Activated naive CD4-positive, alpha-beta T cell treated with anti-CD3 and anti-CD28 coated beads, Interleukin-2, amount 50 U/mL, for 72 hours (primary cell): Measurements from ENCODE around the gene SLC15A3. TPM values are rescaled to one million over a fixed set of nuclear protein-coding genes. Genes with fewer than 3 reads are reported as not detected.
A peak's percentile ranks its signal among the peaks of the same experiment; 100 is the strongest.
"Not testable (repeated sequence)": the region's sequence is repeated elsewhere in the genome, so short reads cannot be mapped to it uniquely, and the experiment has no call there.

Experiments
- ATAC-seq, 2 donors: fragments of 150-1000 bp; cut with Tn5 transposase; 2 replicates each; pipeline ENCODE4 v1.10.0; 2021; ENCODE audit warnings: mild to moderate bottlenecking in 2 of 2, moderate library complexity in 2 of 2
- DNase-seq, 2 donors: peaks; one replicate each; pipeline ENCODE4 v3.0.0; 2021 to 2022; ENCODE audit warnings: low spot score in 2 of 2
- H3K27ac Mint-ChIP-seq, 2 donors: one replicate each; pipeline ENCODE4 v1.8.0; 2022; ENCODE audit warnings: mild to moderate bottlenecking in 2 of 2, mixed read lengths in 2 of 2
- H3K36me3 Mint-ChIP-seq, 2 donors: one replicate each; pipeline ENCODE4 v1.8.0; 2022; ENCODE audit warnings: mixed read lengths in 2 of 2
- H3K9me3 Mint-ChIP-seq, 2 donors: one replicate each; pipeline ENCODE4 v1.8.0; 2022; ENCODE audit warnings: mixed read lengths in 2 of 2
- total RNA-seq, 2 donors: library from RNA; stranded (reverse); gene quantifications; one replicate each; pipeline ENCODE4 v1.2.3, GENCODE V29; 2022

Gene SLC15A3
- total RNA-seq, 2 donors from 2014 or later, result 5.9 to 9.0 TPM

DNA sequence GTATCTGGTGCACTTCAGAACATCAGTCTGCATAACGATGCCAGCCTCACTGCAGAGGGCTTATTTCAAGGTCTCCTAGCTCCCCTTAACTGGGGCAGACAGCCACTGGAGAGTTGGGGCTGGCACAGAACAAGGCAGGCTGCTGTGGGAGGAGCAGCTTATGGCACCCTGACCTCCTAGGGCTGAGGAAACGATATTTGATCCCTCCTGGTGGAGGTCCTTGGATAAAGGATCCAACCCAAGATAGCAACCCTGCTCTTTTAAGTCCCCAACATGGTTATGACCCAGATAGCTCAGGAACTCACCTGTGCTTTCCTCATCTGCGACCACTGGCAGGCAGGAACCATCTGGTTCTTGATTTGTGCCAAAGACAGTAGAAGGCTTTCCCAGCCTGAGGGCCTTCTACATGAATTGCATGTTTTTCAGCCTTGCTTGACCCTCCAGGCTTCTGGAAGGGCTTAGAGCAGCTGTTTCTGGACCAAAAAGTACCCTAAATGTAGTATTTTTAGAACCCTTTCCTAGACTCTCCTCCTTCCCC, 35.2 kb downstream of the SLC15A3 start:
- ATAC-seq, result no peak
- Mint-ChIP-seq H3K27ac (no peak overlapping the region), H3K9me3 (no peaks in the 10 kb centered on the region), H3K36me3 (peaks cover 29 to 45% of the 10 kb centered on the region in 2 donors)
- DNase-seq, result no peak

DNA sequence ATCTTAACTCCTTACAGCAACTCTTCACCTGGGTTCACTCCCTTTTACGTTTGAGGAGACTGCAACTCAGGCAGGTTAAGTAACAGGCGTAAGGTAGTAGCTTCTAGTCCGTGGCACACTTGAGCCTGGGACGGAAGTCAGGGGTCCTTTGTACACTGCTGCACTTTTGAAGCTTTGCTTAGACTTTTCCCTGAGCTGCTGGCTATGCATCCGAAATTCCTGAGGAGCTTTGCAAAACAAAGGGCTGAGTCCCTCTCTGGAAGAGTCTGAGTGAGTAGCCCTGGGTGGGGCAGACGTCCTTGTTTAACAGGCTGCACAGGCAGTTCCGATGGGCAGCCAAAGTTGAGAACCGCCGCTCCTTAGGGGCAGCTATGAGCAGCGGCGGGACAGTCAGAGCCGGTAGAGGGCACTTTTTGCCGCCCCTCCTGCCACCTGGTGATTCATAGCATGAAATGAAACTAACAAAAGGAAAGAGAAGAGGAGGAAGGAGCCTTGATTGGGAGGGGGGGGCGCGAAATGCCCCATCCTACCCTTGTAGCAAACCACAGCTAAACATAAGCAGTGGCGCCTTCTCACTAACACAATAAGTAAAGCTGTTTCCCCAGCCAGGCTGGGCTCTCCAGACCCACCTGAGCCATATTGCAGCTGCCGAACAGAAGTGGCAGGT, 36.6 kb downstream of the SLC15A3 start:
- Mint-ChIP-seq H3K27ac (peak overlapping the region; percentile 48 to 82), H3K9me3 (peaks cover 0 to 5% of the 10 kb centered on the region in 2 donors), H3K36me3 (peaks cover 19 to 32% of the 10 kb centered on the region in 2 donors)
- ATAC-seq (peak; percentile 55 to 73), DNase-seq (peak; percentile 61 to 78)

DNA sequence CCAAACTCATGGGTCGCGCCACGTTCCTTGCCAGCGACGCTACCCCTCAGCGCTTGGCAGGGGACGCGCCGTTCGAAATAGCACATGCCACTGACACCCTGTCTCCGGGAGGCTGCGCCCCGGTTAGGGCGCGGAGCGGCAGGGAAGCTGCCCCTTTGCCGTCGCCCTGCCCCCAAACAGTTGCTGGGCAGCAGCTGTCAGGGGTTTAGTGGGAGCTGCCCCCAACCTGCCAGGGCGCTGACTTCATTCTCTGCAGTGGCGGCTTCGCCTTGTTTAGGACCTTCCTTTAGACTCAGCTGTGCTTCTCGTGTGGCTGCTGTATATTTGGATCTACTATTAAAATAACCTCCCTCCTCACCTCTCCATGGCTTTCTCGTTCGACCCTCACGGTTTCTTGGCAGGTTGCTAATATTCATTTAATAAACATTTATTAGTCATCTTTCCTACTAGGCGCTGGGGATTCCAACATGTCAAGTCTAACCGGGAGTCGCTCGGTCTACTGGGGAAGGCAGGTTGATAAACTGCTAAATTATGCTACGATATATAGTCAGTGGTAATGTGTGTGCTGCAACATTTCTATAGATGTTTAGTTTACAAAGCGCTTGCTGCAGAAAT, 37.2 kb downstream of the SLC15A3 start:
- Mint-ChIP-seq H3K27ac (peak overlapping the region; percentile 48 to 82), H3K9me3 (peaks cover 0 to 5% of the 10 kb centered on the region in 2 donors), H3K36me3 (peaks cover 12 to 25% of the 10 kb centered on the region in 2 donors)
- DNase-seq, result peak in 1 of 2 donors; percentile 42
- ATAC-seq, result peak; percentile 17 to 27

DNA sequence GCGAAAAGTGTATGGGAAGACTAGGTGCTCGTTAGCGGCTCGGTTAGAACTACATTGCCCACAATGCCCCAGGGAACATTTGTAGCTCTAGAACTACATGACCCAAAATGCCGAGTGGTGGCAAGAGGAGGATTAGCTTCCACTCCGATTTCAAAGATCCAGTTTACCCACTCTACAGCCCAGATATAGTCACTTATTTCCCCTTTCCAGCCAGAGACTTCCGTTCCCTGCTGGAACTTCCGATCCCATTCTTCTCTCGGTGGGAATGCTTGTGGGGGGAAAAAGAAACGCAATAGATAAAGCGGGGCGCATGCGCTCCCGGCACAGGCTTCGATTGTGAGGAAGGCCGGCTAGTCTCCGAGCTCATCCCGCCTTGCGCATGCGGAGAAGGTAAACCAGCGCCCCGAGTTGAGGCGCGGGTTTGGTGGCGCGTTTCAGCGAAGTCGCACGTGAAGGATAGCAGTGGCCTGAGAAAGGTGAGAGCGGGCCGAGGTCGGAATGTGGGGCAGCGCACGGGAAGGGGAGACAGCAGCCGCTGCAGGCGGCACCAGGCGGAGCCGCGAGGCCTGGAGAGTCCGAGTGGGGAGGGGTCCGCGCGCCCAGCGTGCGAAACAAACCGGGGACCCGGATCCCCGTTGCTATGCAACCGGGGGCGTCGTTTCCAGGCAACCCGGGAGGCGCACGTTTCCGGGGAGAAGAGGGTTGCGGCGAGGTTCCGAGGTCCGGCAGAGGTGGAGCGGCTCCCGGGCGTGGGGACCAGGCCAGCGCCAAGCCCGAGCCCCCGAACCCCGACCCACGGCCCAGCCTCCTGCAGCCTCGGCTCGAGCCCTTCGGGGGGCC, 38.0 kb downstream of the SLC15A3 start, which contains the start of gene TMEM109:
Gene TMEM109 (plus strand): TSS at position 366 of the 840 bp plus-strand sequence. CDS start 5,536 bp downstream, outside the sequence.
- H3K9me3 Mint-ChIP-seq, result peaks cover 0 to 5% of the 10 kb centered on the region in 2 donors
- peak within 1 kb of the TSS; percentile 88 to 98 for H3K27ac Mint-ChIP-seq
- H3K36me3 Mint-ChIP-seq, result peaks cover 9 to 20% of the 10 kb centered on the region in 2 donors
- ATAC-seq (peak; percentile 53 to 80), DNase-seq (peak; percentile 86 to 88)

DNA sequence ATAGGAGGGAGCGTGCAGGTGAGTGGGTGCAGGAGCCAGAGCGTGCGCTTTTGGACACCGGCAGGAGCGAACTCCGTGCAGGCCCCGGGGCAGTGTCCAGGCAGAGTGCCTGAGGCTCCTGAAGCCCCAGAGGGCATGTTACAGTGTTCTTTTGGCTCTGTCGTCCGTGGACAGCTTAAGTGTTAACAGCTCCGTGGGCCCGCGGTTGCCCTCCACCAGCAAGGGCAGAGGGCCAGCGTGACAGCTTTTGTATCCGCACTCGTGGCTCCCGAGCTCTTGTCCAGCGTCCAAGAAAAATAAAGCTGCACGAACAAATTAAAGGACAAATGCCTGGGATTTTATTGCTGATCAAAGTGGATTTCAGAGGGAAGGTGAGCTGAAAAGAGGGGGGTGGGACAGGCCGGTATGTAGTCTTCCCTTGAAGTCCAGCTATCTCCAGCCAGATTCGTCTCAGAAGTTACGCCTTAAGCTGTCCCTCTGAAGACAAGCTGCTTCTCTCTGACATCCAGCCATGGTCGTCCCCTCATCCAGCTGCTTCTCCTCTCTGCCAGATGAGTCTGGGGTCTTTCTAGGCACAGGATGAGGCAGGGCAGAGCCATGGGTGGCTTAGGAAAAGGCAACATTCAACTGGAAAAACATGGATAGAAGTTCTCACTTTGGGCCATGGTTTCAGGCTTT, 39.0 kb downstream of the SLC15A3 start:
- no peak for ATAC-seq
- Mint-ChIP-seq H3K27ac (peak overlapping the region; percentile 4 to 88), H3K36me3 (peaks cover 9 to 20% of the 10 kb centered on the region in 2 donors), H3K9me3 (peaks cover 0 to 5% of the 10 kb centered on the region in 2 donors)
- DNase-seq, result no peak

DNA sequence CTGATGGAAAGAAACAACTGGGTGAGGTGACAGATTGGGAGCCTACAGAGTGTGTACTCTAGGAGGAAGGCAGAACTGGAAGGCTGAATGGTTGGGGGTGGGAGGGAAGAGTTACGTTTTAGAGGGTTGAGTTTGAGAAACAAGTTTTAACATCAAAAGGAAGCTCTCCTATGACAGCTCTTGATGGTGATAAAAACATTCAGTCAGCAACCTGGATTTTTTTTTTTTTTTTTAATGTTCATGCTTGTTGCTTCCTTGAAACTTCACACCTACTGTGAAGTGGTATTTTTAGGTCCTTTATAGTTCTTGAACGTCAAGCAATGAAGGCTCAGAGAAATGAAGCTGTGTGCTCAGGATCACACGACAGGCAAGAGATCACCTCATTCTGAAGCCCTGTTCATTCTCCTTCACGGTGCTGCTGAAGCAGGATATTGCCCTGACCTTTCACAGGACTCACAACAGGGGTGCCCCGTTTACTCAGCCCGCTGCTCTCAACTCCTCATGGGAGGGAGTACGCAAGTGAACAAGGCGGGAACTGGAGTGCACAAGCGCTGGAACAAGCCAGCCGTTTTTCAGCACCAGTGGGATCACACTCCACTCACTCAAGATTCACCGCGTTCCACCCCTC, 39.6 kb downstream of the SLC15A3 start:
- DNase-seq, result peak in 1 of 2 donors; percentile 23
- peaks cover 9 to 20% of the 10 kb centered on the region in 2 donors for H3K36me3 Mint-ChIP-seq
- H3K27ac Mint-ChIP-seq, result peak overlapping the region; percentile 77 to 88
- ATAC-seq, result peak; percentile 1 to 39
- H3K9me3 Mint-ChIP-seq, result peaks cover 0 to 5% of the 10 kb centered on the region in 2 donors

DNA sequence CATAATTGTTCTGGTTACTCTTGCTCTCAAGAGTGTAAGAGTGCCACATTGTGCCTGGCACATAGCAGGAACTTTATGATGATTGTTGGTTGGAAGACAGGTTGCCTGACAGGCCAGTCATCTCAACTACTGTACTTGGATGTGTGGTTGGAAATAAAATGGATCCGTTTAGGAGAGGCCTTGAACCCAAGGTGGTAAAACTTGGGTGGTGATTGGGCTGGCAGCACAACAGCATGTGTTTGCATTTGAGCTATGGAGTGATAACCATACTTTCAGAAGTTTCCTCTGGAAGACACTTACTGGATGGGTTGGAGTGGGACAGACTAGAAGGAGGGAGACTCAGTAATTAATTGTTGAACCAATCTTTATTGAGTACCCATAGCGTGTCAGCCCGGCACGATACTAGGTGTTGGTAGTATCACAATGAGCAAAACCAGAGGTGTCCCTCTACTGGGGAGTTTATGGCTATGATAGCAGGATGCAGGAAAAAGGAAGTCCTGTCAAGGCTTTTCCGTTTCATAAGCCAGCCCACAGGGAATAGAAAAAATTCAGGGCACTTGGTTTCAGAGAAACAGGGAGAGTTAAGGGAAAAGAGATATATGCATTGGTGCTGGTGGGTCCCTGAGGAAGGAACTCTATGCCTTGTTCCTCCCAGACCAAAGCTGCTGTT, 41.1 kb downstream of the SLC15A3 start:
- H3K27ac Mint-ChIP-seq, result peak overlapping the region in 1 of 2 donors; percentile 60
- ATAC-seq (no peak), DNase-seq (no peak)
- H3K36me3 Mint-ChIP-seq, result peaks cover 7 to 20% of the 10 kb centered on the region in 2 donors
- H3K9me3 Mint-ChIP-seq, result peaks cover 0 to 5% of the 10 kb centered on the region in 2 donors

DNA sequence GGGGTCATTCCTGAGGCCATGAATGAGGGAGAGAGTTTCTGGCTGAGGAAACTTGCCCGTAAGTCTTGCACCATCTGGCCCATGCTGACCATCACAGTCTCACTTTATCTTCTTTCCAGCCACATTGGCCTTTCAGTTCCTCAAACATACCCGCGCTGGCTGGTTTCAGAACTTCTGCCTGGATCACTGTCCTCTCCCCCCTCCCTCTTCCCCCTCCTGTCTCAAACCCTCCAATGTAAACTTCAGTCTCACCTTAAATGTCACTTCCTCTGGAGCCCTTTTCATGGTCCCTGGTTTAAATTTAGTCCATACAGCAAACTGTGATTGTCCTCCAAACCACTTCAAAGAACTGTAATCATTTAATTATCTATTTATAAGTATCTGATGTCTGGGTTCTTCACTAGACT, 41.7 kb downstream of the SLC15A3 start:
- no peak for ATAC-seq
- H3K36me3 Mint-ChIP-seq, result peaks cover 7 to 20% of the 10 kb centered on the region in 2 donors
- H3K27ac Mint-ChIP-seq, result peak overlapping the region in 1 of 2 donors; percentile 60

DNA sequence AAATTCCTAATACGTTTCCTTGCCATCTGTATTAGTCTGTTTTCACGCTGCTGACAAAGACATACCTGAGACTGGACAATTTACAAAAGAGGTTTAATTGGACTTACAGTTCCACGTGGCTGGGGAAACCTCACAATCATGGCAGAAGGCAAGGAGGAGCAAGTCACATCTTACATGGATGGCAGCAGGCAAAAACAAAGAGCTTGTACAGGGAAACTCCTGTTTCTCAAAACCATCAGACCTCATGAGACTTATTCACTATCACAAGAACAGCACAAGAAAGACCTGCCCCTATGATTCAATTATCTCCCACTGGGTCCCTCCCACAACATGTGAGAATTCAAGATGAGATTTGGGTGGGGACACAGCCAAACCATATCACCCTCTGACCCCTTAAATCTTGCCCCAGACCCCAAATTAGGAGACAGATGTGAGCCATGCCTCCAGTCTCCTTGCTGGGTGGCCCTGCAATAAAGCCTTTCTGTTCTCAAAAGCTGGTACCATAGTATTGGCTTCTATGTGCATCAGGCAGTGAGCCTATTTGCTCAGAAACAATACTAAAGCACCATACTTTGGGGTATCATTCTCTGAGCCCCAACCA, 42.2 kb downstream of the SLC15A3 start:
- peaks cover 9 to 21% of the 10 kb centered on the region in 2 donors for H3K36me3 Mint-ChIP-seq
- not testable (repeated sequence) for ATAC-seq, DNase-seq, H3K9me3 Mint-ChIP-seq
- peak overlapping the region in 1 of 2 donors; percentile 60 for H3K27ac Mint-ChIP-seq

More for the DNA sequence above, 41.7 kb downstream of the SLC15A3 start:
- DNase-seq, result no peak
- peaks cover 0 to 5% of the 10 kb centered on the region in 2 donors for H3K9me3 Mint-ChIP-seq

DNA sequence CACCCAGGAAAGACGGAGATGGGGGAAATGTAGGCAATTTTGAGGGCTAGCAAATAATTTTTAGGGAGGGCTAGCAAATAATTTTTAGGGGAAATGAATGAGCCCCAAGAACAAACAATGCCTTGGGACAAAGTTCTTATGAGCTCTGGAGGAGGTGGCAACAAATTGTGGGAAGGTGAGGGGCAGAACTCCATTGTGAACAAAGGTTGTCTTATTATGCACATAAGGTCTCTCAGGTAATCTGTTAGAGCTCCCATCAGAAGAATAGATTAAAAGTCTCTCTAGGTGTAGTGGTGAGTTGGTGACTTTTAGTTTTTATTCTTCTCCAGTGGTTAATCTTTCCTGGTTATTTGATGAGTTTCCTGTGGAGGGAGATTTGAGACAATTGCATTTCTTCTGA, 43.2 kb downstream of the SLC15A3 start:
- DNase-seq (no peak), ATAC-seq (no peak)
- Mint-ChIP-seq H3K9me3 (peaks cover 0 to 5% of the 10 kb centered on the region in 2 donors), H3K27ac (peak overlapping the region in 1 of 2 donors; percentile 96), H3K36me3 (peaks cover 9 to 25% of the 10 kb centered on the region in 2 donors)

DNA sequence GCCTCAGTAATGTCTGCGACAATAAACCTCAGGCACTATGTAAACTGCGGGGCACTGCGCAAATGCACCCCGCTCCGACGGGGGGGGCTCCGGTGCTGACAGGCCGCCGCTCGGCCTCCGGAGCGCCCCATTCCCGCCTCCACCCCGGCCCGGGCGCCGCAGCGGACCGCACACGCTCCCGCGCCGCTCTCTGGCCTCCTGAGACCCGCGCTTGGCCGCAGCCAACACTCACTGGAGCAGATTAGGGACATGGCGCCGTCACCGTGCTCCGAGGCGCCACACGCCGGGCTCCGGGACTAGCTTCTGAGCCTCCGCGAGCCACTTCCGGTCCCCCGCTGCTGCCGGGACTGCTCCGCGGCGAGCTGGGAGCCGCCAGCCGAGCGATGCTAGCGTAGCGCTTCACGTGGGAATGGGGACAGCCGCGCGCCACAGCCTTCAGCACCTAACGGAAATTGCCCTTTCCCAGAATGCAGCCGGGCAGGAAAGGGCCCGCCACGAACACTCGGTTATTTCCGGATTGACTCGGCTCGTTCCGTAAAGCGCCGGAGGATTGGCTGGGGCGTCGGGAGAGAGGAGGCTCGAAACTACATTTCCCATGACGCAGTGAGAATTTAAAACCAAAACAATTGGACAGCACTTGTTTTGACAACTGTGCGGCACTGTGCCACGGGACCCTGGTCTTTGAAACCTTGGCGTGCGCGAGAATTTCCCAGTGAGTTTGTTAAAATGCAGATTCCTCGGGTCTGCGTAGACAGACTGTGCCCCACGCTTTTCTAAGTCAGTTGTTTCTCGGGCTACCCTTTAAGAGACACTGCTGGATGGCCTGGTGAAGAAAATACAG, 45.6 kb downstream of the SLC15A3 start, which contains the start of gene PRPF19:
Gene PRPF19 (minus strand): TSS at position 454 of the 841 bp plus-strand sequence. CDS start 203 bp downstream, at position 251.
- DNase-seq (peak; percentile 98 to 100), ATAC-seq (peak; percentile 89 to 94)
- Mint-ChIP-seq H3K9me3 (peaks cover 0 to 5% of the 10 kb centered on the region in 2 donors), H3K36me3 (peaks cover 9 to 25% of the 10 kb centered on the region in 2 donors), H3K27ac (peak within 1 kb of the TSS; percentile 96)

DNA sequence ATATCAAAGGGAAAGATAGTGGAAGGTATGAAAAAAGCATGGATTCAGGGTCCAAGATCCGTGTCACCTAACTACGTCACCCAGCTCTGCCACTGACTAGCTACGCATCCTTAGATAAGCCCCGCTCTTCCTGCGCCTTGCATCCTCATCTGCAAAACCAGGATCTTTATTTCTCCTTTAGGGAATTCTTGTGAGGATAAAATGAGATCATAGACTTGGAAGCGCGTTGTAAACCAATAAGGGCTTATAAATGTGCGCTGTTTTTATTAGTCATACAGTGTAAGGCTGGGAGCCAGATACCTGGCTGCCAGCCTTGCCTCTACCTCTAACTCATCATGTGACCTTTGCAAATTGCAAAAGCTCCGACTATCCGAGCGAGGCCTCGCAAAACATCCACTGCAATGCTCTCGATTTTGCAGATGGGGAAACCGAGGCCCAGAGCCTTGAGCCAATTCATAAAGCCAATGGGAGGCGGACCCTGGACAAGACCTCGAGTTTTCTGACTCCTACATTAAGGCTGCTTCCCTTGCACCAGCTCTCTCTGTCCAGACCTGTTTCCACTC, 46.3 kb downstream of the SLC15A3 start:
- peak overlapping the region; percentile 96 for H3K27ac Mint-ChIP-seq
- ATAC-seq (peak in 1 of 2 donors; percentile 43), DNase-seq (peak in 1 of 2 donors; percentile 66)
- H3K36me3 Mint-ChIP-seq, result peaks cover 9 to 30% of the 10 kb centered on the region in 2 donors
- peaks cover 0 to 3% of the 10 kb centered on the region in 2 donors for H3K9me3 Mint-ChIP-seq

DNA sequence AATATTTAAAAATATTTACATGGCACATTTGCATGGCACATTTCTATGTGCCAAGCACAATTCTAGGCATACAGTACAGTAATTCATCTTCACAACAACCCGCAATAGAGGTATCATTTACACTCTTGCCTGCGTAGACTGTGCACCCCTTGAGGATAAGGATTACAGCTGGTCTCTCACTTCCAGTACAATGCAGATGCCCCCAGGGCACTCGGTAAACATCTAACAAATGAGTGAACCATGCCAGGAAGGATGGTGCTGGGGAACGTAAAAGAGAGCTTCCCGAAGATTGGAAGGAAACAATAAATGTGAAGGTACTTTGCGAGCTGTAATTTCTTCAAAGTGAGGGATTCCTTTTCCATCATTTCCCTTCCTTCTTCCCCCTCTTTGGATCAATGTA, 46.9 kb downstream of the SLC15A3 start:
- H3K36me3 Mint-ChIP-seq, result peaks cover 9 to 31% of the 10 kb centered on the region in 2 donors
- peak overlapping the region; percentile 96 for H3K27ac Mint-ChIP-seq
- ATAC-seq, result no peak
- no peak for DNase-seq
- no peaks in the 10 kb centered on the region for H3K9me3 Mint-ChIP-seq
